H9 (cell line): Measurements from ENCODE around the gene SYDE1. TPM values are rescaled to one million over a fixed set of nuclear protein-coding genes. Genes with fewer than 3 reads are reported as not detected.

ENCODE experiments used
- DNase-seq: peaks from one replicate; pipeline ENCODE4 v3.0.0-alpha.2; 2017
- H2AFZ ChIP-seq: one replicate; pipeline ENCODE4 v1.6.1; 2013; ENCODE audit warnings: mild to moderate bottlenecking, low read length, control low read depth, moderate library complexity
- H2AK5ac ChIP-seq: 2 replicates; pipeline ENCODE4 v1.6.1; 2013; ENCODE audit warnings: low read length, control low read depth, mixed read lengths; ENCODE audit not compliant: insufficient read length
- H2BK120ac ChIP-seq: one replicate; pipeline ENCODE4 v1.6.1; 2013; ENCODE audit warnings: low read depth, mild to moderate bottlenecking, low read length, control low read depth, inconsistent platforms; ENCODE audit not compliant: poor library complexity, severe bottlenecking
- H2BK12ac ChIP-seq: 2 replicates; pipeline ENCODE4 v1.6.1; 2013; ENCODE audit warnings: low read length, control low read depth, mixed read lengths, low read depth; ENCODE audit not compliant: insufficient read length
- H2BK15ac ChIP-seq: 2 replicates; pipeline ENCODE4 v1.6.1; 2013; ENCODE audit warnings: low read depth, low read length, control low read depth
- H2BK20ac ChIP-seq: one replicate; pipeline ENCODE4 v1.6.1; 2013; ENCODE audit warnings: low read depth, mild to moderate bottlenecking, low read length, control low read depth, inconsistent platforms; ENCODE audit not compliant: poor library complexity, severe bottlenecking
- H2BK5ac ChIP-seq: 2 replicates; pipeline ENCODE4 v1.6.1; 2013; ENCODE audit warnings: low read length, control low read depth, mixed read lengths; ENCODE audit not compliant: insufficient read length
- H3K14ac ChIP-seq: 2 replicates; pipeline ENCODE4 v1.6.1; 2013; ENCODE audit warnings: low read length, control low read depth; ENCODE audit not compliant: insufficient read depth
- H3K18ac ChIP-seq: 2 replicates; pipeline ENCODE4 v1.6.1; 2013; ENCODE audit warnings: low read depth, mild to moderate bottlenecking, mixed read lengths, low read length, control low read depth; ENCODE audit not compliant: insufficient read length
- H3K23ac ChIP-seq: 2 replicates; pipeline ENCODE4 v1.6.1; 2013; ENCODE audit warnings: low read length, control low read depth, mixed read lengths, low read depth; ENCODE audit not compliant: insufficient read length
- H3K23me2 ChIP-seq: 2 replicates; pipeline ENCODE4 v1.6.1; 2013; ENCODE audit warnings: low read depth, mild to moderate bottlenecking, mixed read lengths, low read length, control low read depth; ENCODE audit not compliant: insufficient read length, poor library complexity, severe bottlenecking
- H3K27ac ChIP-seq: 2 replicates; pipeline ENCODE4 v1.5.1; 2013; ENCODE audit warnings: low read length, control low read depth, mixed read lengths, low read depth; ENCODE audit not compliant: insufficient read length
- H3K27me3 ChIP-seq: 2 replicates; pipeline ENCODE4 v1.6.1; 2013; ENCODE audit warnings: low read length, control low read depth, inconsistent platforms; ENCODE audit not compliant: insufficient read depth
- H3K4ac ChIP-seq: 2 replicates; pipeline ENCODE4 v1.6.1; 2013; ENCODE audit warnings: low read depth, mild to moderate bottlenecking, control low read depth, inconsistent platforms, low read length, moderate library complexity
- H3K4me1 ChIP-seq: 2 replicates; pipeline ENCODE4 v1.6.1; 2013; ENCODE audit warnings: low read length, control low read depth, inconsistent platforms; ENCODE audit not compliant: insufficient read depth
- H3K4me2 ChIP-seq: 2 replicates; pipeline ENCODE4 v1.6.1; 2013; ENCODE audit warnings: low read length, control low read depth, mixed read lengths; ENCODE audit not compliant: insufficient read length, insufficient read depth
- H3K56ac ChIP-seq: 2 replicates; pipeline ENCODE4 v1.6.1; 2013; ENCODE audit warnings: low read depth, mild to moderate bottlenecking, mixed read lengths, low read length, control low read depth; ENCODE audit not compliant: insufficient read length
- H3K79me1 ChIP-seq: 2 replicates; pipeline ENCODE4 v1.6.1; 2013; ENCODE audit warnings: low read depth, mild to moderate bottlenecking, moderate library complexity, low read length, control low read depth, inconsistent platforms; ENCODE audit not compliant: insufficient read depth, poor library complexity, severe bottlenecking
- H3K79me2 ChIP-seq: 2 replicates; pipeline ENCODE4 v1.6.1; 2013; ENCODE audit warnings: low read length, control low read depth, inconsistent platforms; ENCODE audit not compliant: insufficient read depth
- H3K9ac ChIP-seq: 2 replicates; pipeline ENCODE4 v1.6.1; 2013; ENCODE audit warnings: low read length, control low read depth, mixed read lengths; ENCODE audit not compliant: insufficient read length; ENCODE audit errors: extremely low read depth
- H3K9me3 ChIP-seq: one replicate; pipeline ENCODE4 v1.6.1; 2013; ENCODE audit warnings: low read depth, low read length, inconsistent platforms; ENCODE audit not compliant: control insufficient read depth
- H3T11ph ChIP-seq: one replicate; pipeline ENCODE4 v1.6.1; 2013; ENCODE audit warnings: mild to moderate bottlenecking, low read length, control low read depth, inconsistent platforms
- H4K20me1 ChIP-seq: one replicate; pipeline ENCODE4 v1.6.1; 2013; ENCODE audit not compliant: control insufficient read depth, insufficient read length, insufficient read depth
- H4K5ac ChIP-seq: 2 replicates; pipeline ENCODE4 v1.6.1; 2013; ENCODE audit warnings: low read depth, mild to moderate bottlenecking, mixed read lengths, low read length, control low read depth; ENCODE audit not compliant: insufficient read length
- H4K8ac ChIP-seq: replicated peaks from 2 replicates; pipeline ENCODE4 v1.6.1; 2013; ENCODE audit warnings: low read length, control low read depth, mixed read lengths, low read depth; ENCODE audit not compliant: insufficient read length
- H4K91ac ChIP-seq: 2 replicates; pipeline ENCODE4 v1.6.1; 2013; ENCODE audit warnings: low read depth, mild to moderate bottlenecking, moderate library complexity, mixed read lengths, low read length, control low read depth; ENCODE audit not compliant: insufficient read length
- H3K27ac Mint-ChIP-seq, 3 experiments: 2 replicates in 2 of 3; 3 replicates in 1 of 3; pipeline ENCODE4 v1.8.0; 2020 to 2021; ENCODE audit warnings: mixed read lengths in 3 of 3, mild to moderate bottlenecking in 1 of 3, moderate library complexity in 1 of 3
- H3K27me3 Mint-ChIP-seq: 2 replicates; pipeline ENCODE4 v1.8.0; 2021; ENCODE audit warnings: low read depth, mild to moderate bottlenecking, moderate library complexity, mixed read lengths
- H3K36me3 Mint-ChIP-seq, 3 experiments: 2 replicates in 2 of 3; 3 replicates in 1 of 3; pipeline ENCODE4 v1.8.0; 2020 to 2021; ENCODE audit warnings: low read depth in 3 of 3, mixed read lengths in 3 of 3; ENCODE audit not compliant: insufficient read depth in 1 of 3
- H3K4me1 Mint-ChIP-seq, 2 experiments: 2 replicates each; pipeline ENCODE4 v1.8.0; 2020; ENCODE audit warnings: mixed read lengths in 2 of 2
- H3K4me3 Mint-ChIP-seq, 2 experiments: 2 replicates in 1 of 2; 3 replicates in 1 of 2; pipeline ENCODE4 v1.8.0; 2020 to 2021; ENCODE audit warnings: mild to moderate bottlenecking in 2 of 2, mixed read lengths in 2 of 2, moderate library complexity in 1 of 2
- H3K9me3 Mint-ChIP-seq, 2 experiments: 2 replicates in 1 of 2; 3 replicates in 1 of 2; pipeline ENCODE4 v1.8.0; 2020; ENCODE audit warnings: mild to moderate bottlenecking in 2 of 2, mixed read lengths in 2 of 2, moderate library complexity in 1 of 2
- CTCF ChIP-seq: fragments of 200-600 bp; sonication (generic); conservative IDR thresholded peaks from 3 replicates; pipeline ENCODE4 v1.8.0; 2021; ENCODE audit warnings: antibody characterized with exemption, mild to moderate bottlenecking
- WGBS: extraction: QIAGEN DNeasy Blood & Tissue Kit; methylation state at CpG from one replicate; pipeline ENCODE4 v1.1.7; 2013; ENCODE audit warnings: missing lambda C conversion rate, low lambda C conversion rate, mixed read lengths; ENCODE audit not compliant: insufficient read length; ENCODE audit errors: extremely low coverage; 5-methylcytosine and 5-hydroxymethylcytosine counted together
- total RNA-seq: library from RNA; stranded (reverse); gene quantifications from 2 replicates; pipeline ENCODE4 v1.2.1, GENCODE V29; 2021

SYDE1 gene
- total RNA-seq, 1 experiment from 2014 or later, result 21.4 TPM

DNA sequence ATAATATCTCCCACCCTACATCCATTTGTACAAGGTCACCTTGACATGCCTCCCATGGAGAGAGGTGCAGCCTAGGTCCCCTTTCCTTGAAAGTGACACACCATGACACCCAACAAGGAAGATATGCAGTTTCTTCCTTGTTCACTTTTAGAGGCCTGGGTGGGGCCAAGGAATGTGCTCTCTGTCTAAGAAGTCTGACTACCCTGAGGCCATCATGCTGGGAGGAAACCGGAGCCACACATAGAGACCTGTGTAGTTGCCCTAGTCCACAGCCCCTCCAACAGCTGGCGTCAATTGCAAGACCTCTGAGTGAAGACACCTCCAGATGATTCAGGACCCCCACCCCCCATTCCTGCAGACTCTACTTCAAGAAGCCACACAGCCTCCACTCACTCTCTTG lies 11.0 kb downstream of the SYDE1 start:
- no peak overlapping the region for H3K4me3 Mint-ChIP-seq
- Histone ChIP-seq H3K9ac (no peak overlapping the region), H4K20me1 (no peaks in the 10 kb centered on the region), H2BK20ac (no peak overlapping the region), H3K23me2 (no peaks in the 10 kb centered on the region), H3K18ac (no peak overlapping the region), H3K79me2 (no peaks in the 10 kb centered on the region; the same call in 1 of the 2 replicates), H3K4me1 (no peaks in the 10 kb centered on the region), H3K27ac (no peak overlapping the region), H4K8ac (no peak overlapping the region), H4K91ac (no peak overlapping the region), H3K9me3 (no peaks in the 10 kb centered on the region), H3K79me1 (no peaks in the 10 kb centered on the region), H2BK5ac (no peak overlapping the region), H4K5ac (no peak overlapping the region), H2AFZ (no peak overlapping the region), H2BK120ac (no peak overlapping the region), H2BK15ac (no peak overlapping the region), H3K14ac (no peak overlapping the region), H3K23ac (no peak overlapping the region), H3K4me2 (no peak overlapping the region), H3K27me3 (no peaks in the 10 kb centered on the region), H2AK5ac (no peak overlapping the region), H3K56ac (no peak overlapping the region), H2BK12ac (no peak overlapping the region), H3K4ac (no peak overlapping the region), H3T11ph (no peak overlapping the region)
- H3K27me3 Mint-ChIP-seq, result no peaks in the 10 kb centered on the region; the same call in 1 of the 2 replicates
- H3K4me1 Mint-ChIP-seq, result no peaks in the 10 kb centered on the region
- no peak for DNase-seq
- TF ChIP-seq CTCF, result no peak
- peaks cover 50 to 93% (median 86%) of the 10 kb centered on the region in 3 experiments; a peak in 6 of 7 replicates for H3K36me3 Mint-ChIP-seq
- no CpG with 5 or more reads among the region's 2 CpGs for WGBS
- H3K27ac Mint-ChIP-seq, result no peak overlapping the region
- no peaks in the 10 kb centered on the region; a peak in 2 of 5 replicates for H3K9me3 Mint-ChIP-seq
